K562 (cell line): ENCODE data around the gene P2RY8. TPM values are rescaled to one million over a fixed set of nuclear protein-coding genes. Genes with fewer than 3 reads are reported as not detected.
A peak's percentile ranks its signal among the peaks of the same experiment; 100 is the strongest.

Experiments
- ATAC-seq: fragments of 200-7000 bp; cut with Tn5 transposase; 3 replicates; pipeline ENCODE4 v1.9.1; 2020; ENCODE audit warnings: moderate library complexity
- BruUV-seq: library from RNA; stranded (reverse); fragments of 400-500 nt; replicated peaks from 2 replicates; lab custom pipeline; 2021; lab: Mats Ljungman, UMichigan
- CTCF ChIA-PET: fragments of 300-600 bp; formaldehyde crosslinking; extraction: SDS; loops from one replicate; lab custom pipeline; 2021; ENCODE audit warnings: low intra/inter-chr PET ratio; lab: Yijun Ruan, JAX
- POLR2A ChIA-PET: fragments of 300-600, 350-650 bp; sonication (Branson Sonifier 250); formaldehyde crosslinking; extraction: SDS; loops from one replicate; lab custom pipeline; 2021; ENCODE audit warnings: antibody characterized with exemption, inconsistent platforms; lab: Yijun Ruan, JAX
- DNase-seq, 4 experiments: peaks; one replicate each; pipeline versions ENCODE4 v3.0.0 to v3.0.0-alpha.2; 2011 to 2018; ENCODE audit warnings: low spot score in 3 of 4, mixed read lengths in 3 of 4; ENCODE audit errors: extremely low read depth in 1 of 4
- FAIRE-seq: peaks from 2 replicates; lab custom pipeline; 2011; peaks lifted over from hg19 to GRCh38; lab: Jason Lieb, UNC
- H2AFZ ChIP-seq: 2 replicates; pipeline ENCODE4 v1.6.0; 2011; ENCODE audit warnings: low read depth, low read length, control low read depth, inconsistent platforms
- H3K27ac ChIP-seq: fragments of 200-600 bp; 3 replicates; pipeline ENCODE4 v1.8.0; 2011; ENCODE audit warnings: low read depth, mild to moderate bottlenecking, control low read depth, inconsistent platforms, low read length, moderate library complexity, mixed read lengths; ENCODE audit errors: extremely low read depth
- H3K27me3 ChIP-seq, 2 experiments: fragments of 300-600 bp in 1 of 2; 2 replicates in 1 of 2; 3 replicates in 1 of 2; pipeline versions ENCODE4 v1.6.0 to v1.8.0; 2011; ENCODE audit warnings: inconsistent platforms in 2 of 2, low read length in 2 of 2, mild to moderate bottlenecking in 1 of 2, mixed read lengths in 1 of 2, moderate library complexity in 1 of 2; ENCODE audit not compliant: control insufficient read depth in 2 of 2, insufficient read depth in 2 of 2
- H3K36me3 ChIP-seq: fragments of 300-600 bp; 3 replicates; pipeline ENCODE4 v1.8.0; 2011; ENCODE audit warnings: mild to moderate bottlenecking, low read length, inconsistent platforms; ENCODE audit not compliant: control insufficient read depth, insufficient read depth
- H3K4me1 ChIP-seq, 2 experiments: fragments of 200-600 bp in 1 of 2; replicated peaks in 1 of 2; 2 replicates in 1 of 2; 3 replicates in 1 of 2; pipeline versions ENCODE4 v1.5.1 to v1.8.0; 2011; ENCODE audit warnings: inconsistent platforms in 2 of 2, low read length in 2 of 2, mild to moderate bottlenecking in 1 of 2, mixed read lengths in 1 of 2, moderate library complexity in 1 of 2; ENCODE audit not compliant: control insufficient read depth in 2 of 2, insufficient read depth in 2 of 2
- H3K4me2 ChIP-seq: 2 replicates; pipeline ENCODE4 v1.6.1; 2011; ENCODE audit warnings: low read length, control low read depth, inconsistent platforms, mixed read lengths; ENCODE audit not compliant: insufficient read depth
- H3K4me3 ChIP-seq: fragments of 200-600 bp; sonication (generic), shearing (Covaris generic); 2 replicates; pipeline ENCODE4 v1.5.1; 2016; ENCODE audit warnings: control low read depth, inconsistent platforms
- H3K79me2 ChIP-seq: fragments of 200-600 bp; 3 replicates; pipeline ENCODE4 v1.8.0; 2011; ENCODE audit warnings: low read length, inconsistent platforms; ENCODE audit not compliant: control insufficient read depth, insufficient read depth
- H3K9ac ChIP-seq, 2 experiments: 2 replicates each; pipeline versions ENCODE4 v1.6.0 to v1.6.1; 2011; ENCODE audit warnings: low read depth in 2 of 2, low read length in 2 of 2, control low read depth in 1 of 2, inconsistent platforms in 1 of 2, mild to moderate bottlenecking in 1 of 2, mixed read lengths in 1 of 2; ENCODE audit not compliant: insufficient read depth in 1 of 2
- H3K9me1 ChIP-seq: one replicate; pipeline ENCODE4 v1.6.0; 2011; ENCODE audit warnings: inconsistent platforms, mild to moderate bottlenecking, low read length, moderate library complexity; ENCODE audit not compliant: control insufficient read depth, insufficient read depth
- H3K9me3 ChIP-seq: replicated peaks from 2 replicates; pipeline ENCODE4 v1.5.1; 2011; ENCODE audit warnings: low read depth, low read length, inconsistent platforms; ENCODE audit not compliant: control insufficient read depth, insufficient read depth
- H4K20me1 ChIP-seq: replicated peaks from 2 replicates; pipeline ENCODE4 v1.6.1; 2011; ENCODE audit warnings: low read length, inconsistent platforms, mixed read lengths; ENCODE audit not compliant: control insufficient read depth, insufficient read depth
- BCL6 ChIP-seq: fragments of 250-450 bp; sonication (Bioruptor Pico); IDR thresholded peaks from 2 replicates; pipeline ENCODE4 v1.4.0; 2020
- CBFA2T2 ChIP-seq: fragments of 450-650 bp; conservative IDR thresholded peaks from 2 replicates; pipeline ENCODE4 v1.6.1; 2017; ENCODE audit warnings: mild to moderate bottlenecking
- ESRRB ChIP-seq: fragments of 250-450 bp; sonication (Bioruptor Pico); IDR thresholded peaks from 2 replicates; pipeline ENCODE4 v1.5.0; 2020; ENCODE audit warnings: mild to moderate bottlenecking, moderate library complexity, borderline replicate concordance
- GABPA ChIP-seq: fragments of 200-800 bp; sonication (Bioruptor generic); conservative IDR thresholded peaks from 2 replicates; pipeline ENCODE4 v1.6.1; 2016; ENCODE audit warnings: low read depth, missing genetic modification characterization, missing compliant biosample characterization
- NR2C2 ChIP-seq, 2 experiments: fragments of 200-800 bp in 1 of 2; sonication (Bioruptor generic) in 1 of 2; sonication (generic) in 1 of 2; formaldehyde crosslinking in 1 of 2; IDR thresholded peaks; 2 replicates each; pipeline versions ENCODE4 v1.6.1 to v1.8.0; 2016 to 2022; ENCODE audit warnings: mild to moderate bottlenecking in 1 of 2, missing compliant biosample characterization in 1 of 2, missing genetic modification characterization in 1 of 2, missing genetic modification reagents in 1 of 2
- RBFOX2 ChIP-seq: fragments of 200-400 bp; formaldehyde crosslinking; IDR thresholded peaks from 2 replicates; pipeline ENCODE4 v1.6.1; 2017; ENCODE audit warnings: low read depth, mild to moderate bottlenecking, low read length, moderate library complexity
- XRCC3 ChIP-seq: fragments of 450-650 bp; IDR thresholded peaks from 2 replicates; pipeline ENCODE4 v1.6.1; 2017; ENCODE audit warnings: mild to moderate bottlenecking, moderate library complexity
- ZBTB40 ChIP-seq, 2 experiments: fragments of 450-650 bp in 1 of 2; sonication (generic) in 1 of 2; formaldehyde crosslinking in 1 of 2; IDR thresholded peaks; 2 replicates each; pipeline versions ENCODE4 v1.7.1 to v1.9.0; 2016 to 2022; ENCODE audit warnings: inconsistent platforms in 1 of 2, mild to moderate bottlenecking in 1 of 2, missing genetic modification reagents in 1 of 2
- ZNF263 ChIP-seq: sonication (generic); formaldehyde crosslinking; IDR thresholded peaks from 2 replicates; pipeline ENCODE4 v1.8.0; 2022; ENCODE audit warnings: mild to moderate bottlenecking, missing genetic modification reagents, borderline replicate concordance
- WGBS: fragments of 100-300 bp; shearing (Covaris generic); methylation state at CpG from one replicate; pipeline ENCODE4 v1.1.6; 2016; ENCODE audit warnings: low coverage, mixed read lengths; ENCODE audit not compliant: insufficient coverage; ENCODE audit errors: missing lambda C conversion rate; 5-methylcytosine and 5-hydroxymethylcytosine counted together
- in situ Hi-C: fragments of 300-500 bp; cut with MboI; formaldehyde crosslinking; loops from 4 replicates; pipeline ENCODE4 v1.15.0; 2018; ENCODE audit warnings: inconsistent platforms, mixed read lengths
- intact Hi-C: fragments of 100-400 bp; cut with micrococcal nuclease; formaldehyde crosslinking; loops from 2 replicates; pipeline ENCODE4 v1.14.2; 2022
- polyA plus RNA-seq, 8 experiments: library from polyadenylated mRNA; depleted of rRNA in 4 of 8; stranded (reverse) in 5 of 8; unstranded in 3 of 8; fragments of >200 nt; fragmentation: Nextera tagmentation in 2 of 8; fragmentation: Illumina TruSeq in 1 of 8; extraction: Ambion mirVana in 2 of 8; extraction: Trizol in 1 of 8; gene quantifications; 2 replicates each; pipeline versions ENCODE4 v1.2.1 to v1.2.3, GENCODE V29; 2011 to 2014; ENCODE audit warnings: inconsistent platforms in 1 of 8, missing spikeins in 1 of 8
- total RNA-seq, 7 experiments: library from RNA; depleted of rRNA in 6 of 7; stranded (reverse); fragments of >200 nt in 6 of 7; fragmentation: Illumina TruSeq in 2 of 7; extraction: Trizol in 2 of 7; gene quantifications; 2 replicates each; pipeline versions ENCODE4 v1.2.1 to v1.2.3, GENCODE V29; 2011 to 2021; ENCODE audit warnings: low replicate concordance in 1 of 7
- TF ChIP-seq, protein P1 (sequence below): sonication (generic); formaldehyde crosslinking; IDR thresholded peaks from 2 replicates; pipeline ENCODE4 v1.9.0; 2022; ENCODE audit warnings: mild to moderate bottlenecking, missing genetic modification reagents

P2RY8 gene
- total and polyA plus RNA-seq, 9 of the 15 experiments (the other 6 are each of a cell fraction or from before 2014, with no cell fraction given) = 0.04 to 0.69 (median 0.08) TPM; not detected in 3

DNA sequence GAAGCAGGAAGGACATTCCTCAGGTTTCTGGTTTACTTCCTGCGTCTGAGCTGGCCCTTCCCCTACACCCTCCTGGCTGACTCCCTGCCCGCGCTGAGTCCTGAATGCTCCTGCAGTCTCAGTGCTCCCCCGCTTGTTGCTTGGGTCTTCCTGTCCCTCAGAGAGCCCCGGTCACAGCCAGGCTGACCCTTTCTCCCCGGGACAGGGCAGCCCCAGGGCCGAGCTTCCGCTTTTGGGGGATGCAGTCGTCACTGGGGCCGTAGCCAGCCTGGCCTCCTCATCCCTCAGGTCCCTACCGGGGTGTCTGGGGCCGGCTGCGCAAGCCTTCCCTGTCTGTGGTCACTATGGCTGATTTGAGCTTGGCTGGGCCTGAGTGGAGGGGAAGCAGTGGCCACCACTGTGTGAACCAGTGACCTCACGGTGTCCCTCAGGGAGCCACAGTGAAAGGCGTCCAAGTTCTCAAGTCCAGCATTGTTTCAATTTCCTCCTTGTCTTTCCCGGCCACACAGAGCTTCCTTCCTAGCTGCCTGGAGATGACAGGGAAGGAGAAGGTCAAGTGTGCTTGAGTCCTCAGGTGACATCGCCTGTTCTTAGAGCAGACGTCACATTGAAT, 50.1 kb downstream of the P2RY8 start:
- Histone ChIP-seq H3K9me3 (0 out of 2 replicates have a peak, but pooled peaks cover 2% of the 10 kb centered on the region), H3K36me3 (no peaks in the 10 kb centered on the region), H3K9me1 (no peaks in the 10 kb centered on the region), H3K4me2 (no peak overlapping the region), H3K4me3 (no peak overlapping the region), H3K27me3 (no peaks in the 10 kb centered on the region), H3K79me2 (no peaks in the 10 kb centered on the region), H3K9ac (peak overlapping the region in 1 of 2 experiments; percentile 36; a peak in 2 of 4 replicates), H3K4me1 (peaks cover 3 to 5% of the 10 kb centered on the region in 2 experiments), H2AFZ (peak overlapping the region; percentile 68; the same call in 1 of the 2 replicates), H3K27ac (no peak overlapping the region), H4K20me1 (no peaks in the 10 kb centered on the region)
- POLR2A ChIA-PET = no interaction called here
- FAIRE-seq (no peak), DNase-seq (no peak), ATAC-seq (peak; percentile 60)
- 23% methylated on average over 7 of the region's 18 CpGs for WGBS
- intact Hi-C loops = no loop called here
- in situ Hi-C loops = no loop called here
- CTCF ChIA-PET = no interaction called here
- no TSS peak for BruUV-seq
- TF ChIP-seq CBFA2T2 = no peak
- TF ChIP-seq ESRRB (CRISPR knock-in tag) = no peak
- no peak for TF ChIP-seq BCL6 (CRISPR knock-in tag)
- no peak for TF ChIP-seq XRCC3
- TF ChIP-seq, protein P1, sequence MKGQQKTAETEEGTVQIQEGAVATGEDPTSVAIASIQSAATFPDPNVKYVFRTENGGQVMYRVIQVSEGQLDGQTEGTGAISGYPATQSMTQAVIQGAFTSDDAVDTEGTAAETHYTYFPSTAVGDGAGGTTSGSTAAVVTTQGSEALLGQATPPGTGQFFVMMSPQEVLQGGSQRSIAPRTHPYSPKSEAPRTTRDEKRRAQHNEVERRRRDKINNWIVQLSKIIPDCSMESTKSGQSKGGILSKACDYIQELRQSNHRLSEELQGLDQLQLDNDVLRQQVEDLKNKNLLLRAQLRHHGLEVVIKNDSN (CRISPR knock-in tag) = no peak
- 0 out of 2 replicates have a peak, but pooled peaks have one; percentile 31 for TF ChIP-seq ZBTB40 (IDR thresholded peaks at IDR 0.05)
- no peak for TF ChIP-seq ZBTB40 (CRISPR knock-in tag; IDR thresholded peaks at IDR 0.05)
- TF ChIP-seq RBFOX2 = 0 out of 2 replicates have a peak, but pooled peaks have one; percentile 20
- TF ChIP-seq NR2C2 (CRISPR knock-in tag; IDR thresholded peaks at IDR 0.05) = no peak
- peak; percentile 57; the same call in 1 of the 2 replicates for TF ChIP-seq NR2C2 (tag; IDR thresholded peaks at IDR 0.05)
- peak; percentile 34; the same call in 1 of the 2 replicates for TF ChIP-seq ZNF263 (CRISPR knock-in tag)
- TF ChIP-seq GABPA (tag) = 0 out of 2 replicates have a peak, but pooled peaks have one; percentile 35
